ENCODE data around the gene BSND. TPM values are rescaled to one million over a fixed set of nuclear protein-coding genes. Genes with fewer than 3 reads are reported as not detected.

The BSND gene
- polyA plus RNA-seq, 4 donors, result 0.08 to 5.0 (median 4.0) TPM

GRCh38 chr1:55044617-55045397, 46.1 kb downstream of the BSND start:
- DNase-seq (ENCODE audit: low read depth in 4 of 4, low spot score in 3 of 4), result no peak

GRCh38 chr1:55045430-55045829, 46.7 kb downstream of the BSND start:
- DNase-seq (ENCODE audit: low read depth in 4 of 4, low spot score in 3 of 4), result no peak

GRCh38 chr1:55046871-55047270, 48.1 kb downstream of the BSND start:
- DNase-seq (ENCODE audit: low read depth in 4 of 4, low spot score in 3 of 4), result no peak

GRCh38 chr1:55047611-55048010, 48.9 kb downstream of the BSND start:
- no peak for DNase-seq (ENCODE audit: low read depth in 4 of 4, low spot score in 3 of 4)

- DNase-seq (ENCODE audit: low read depth in 4 of 4, low spot score in 3 of 4), result no peak
These were observed 49.9 kb downstream of the BSND start for GRCh38 chr1:55048453-55049270.

- DNase-seq (ENCODE audit: low read depth in 4 of 4, low spot score in 3 of 4), result no peak
These were observed 50.7 kb downstream of the BSND start for GRCh38 chr1:55049271-55049913.

- DNase-seq (ENCODE audit: low read depth in 4 of 4, low spot score in 3 of 4), result no peak
These were observed 51.2 kb downstream of the BSND start for GRCh38 chr1:55049914-55050278.

- no peak for DNase-seq (ENCODE audit: low read depth in 4 of 4, low spot score in 3 of 4)
These were observed 51.5 kb downstream of the BSND start for GRCh38 chr1:55050283-55050682.

- no peak for DNase-seq (ENCODE audit: low read depth in 4 of 4, low spot score in 3 of 4)
These were observed 52.4 kb downstream of the BSND start for GRCh38 chr1:55051169-55051568.

- no peak for DNase-seq (ENCODE audit: low read depth in 4 of 4, low spot score in 3 of 4)
These were observed 52.9 kb downstream of the BSND start for GRCh38 chr1:55051621-55052020.

- no peak for DNase-seq (ENCODE audit: low read depth in 4 of 4, low spot score in 3 of 4)
These were observed 53.7 kb downstream of the BSND start for GRCh38 chr1:55052221-55053142.

GRCh38 chr1:55053265-55053954, 54.7 kb downstream of the BSND start:
- no peak for DNase-seq (ENCODE audit: low read depth in 4 of 4, low spot score in 3 of 4)

GRCh38 chr1:55054396-55054795, 55.7 kb downstream of the BSND start:
- DNase-seq (ENCODE audit: low read depth in 4 of 4, low spot score in 3 of 4), result no peak

GRCh38 chr1:55055084-55055882, 56.5 kb downstream of the BSND start:
- DNase-seq (ENCODE audit: low read depth in 4 of 4, low spot score in 3 of 4), result no peak

- no peak for DNase-seq (ENCODE audit: low read depth in 4 of 4, low spot score in 3 of 4)
These were observed 57.4 kb downstream of the BSND start for GRCh38 chr1:55055951-55056631.

- no peak for DNase-seq (ENCODE audit: low read depth in 4 of 4, low spot score in 3 of 4)
These were observed 57.9 kb downstream of the BSND start for GRCh38 chr1:55056632-55056992.

GRCh38 chr1:55057270-55057955, 58.7 kb downstream of the BSND start:
- DNase-seq (ENCODE audit: low read depth in 4 of 4, low spot score in 3 of 4), result no peak

- DNase-seq (ENCODE audit: low read depth in 4 of 4, low spot score in 3 of 4), result no peak
These were observed 59.2 kb downstream of the BSND start for GRCh38 chr1:55057956-55058298.

All from left renal pelvis (tissue), 4 donors.